GM15510 (cell line): ENCODE measurements around the gene TMEM203.
A peak's percentile ranks its signal among the peaks of the same experiment; 100 is the strongest.

ENCODE experiments used
- POLR2A ChIP-seq: IDR thresholded peaks from 3 replicates; pipeline ENCODE4 v1.6.1; 2011; ENCODE audit warnings: borderline replicate concordance; ENCODE audit not compliant: insufficient read length; ENCODE audit errors: extremely low read depth

Gene TMEM203

DNA sequence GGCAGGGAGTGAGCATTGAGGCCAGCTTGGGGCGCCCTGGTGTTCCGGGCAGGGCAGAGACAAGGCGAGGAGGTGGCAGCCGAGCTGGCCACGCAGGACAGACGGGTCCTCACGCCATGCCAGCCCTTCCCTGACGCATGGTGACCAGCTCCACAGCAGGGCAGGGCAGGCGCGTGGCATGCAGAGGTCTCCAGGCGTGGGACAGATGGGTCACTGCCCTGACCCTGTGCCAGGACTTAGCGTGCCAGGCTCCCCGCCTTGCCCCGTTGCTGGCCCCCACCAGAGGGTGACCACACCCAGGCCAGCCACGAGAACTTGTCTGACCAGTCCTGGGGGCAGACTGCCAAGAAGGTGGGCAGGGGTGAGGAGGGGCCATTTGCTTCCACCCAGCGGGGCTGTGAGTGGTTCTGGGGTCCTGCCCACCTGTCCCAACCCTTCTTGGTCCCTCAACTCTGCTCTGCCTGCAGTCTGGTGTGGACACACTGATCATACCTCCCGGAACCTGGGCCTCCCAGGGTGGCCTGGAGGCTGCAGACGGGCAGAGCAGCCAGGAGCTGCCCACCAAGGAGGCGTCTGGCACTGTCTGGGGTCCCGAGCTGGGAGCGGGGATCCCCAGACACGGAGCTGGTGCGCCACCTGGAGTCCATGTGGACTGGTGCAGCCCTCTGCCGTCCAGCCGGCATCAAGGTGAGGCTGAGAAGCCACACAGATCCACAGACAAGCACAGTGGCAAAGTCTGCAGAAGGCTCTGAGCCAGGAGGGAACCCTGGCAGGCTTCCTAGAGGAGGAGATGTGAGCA is 21.8 kb upstream of the TMEM203 start, which contains the start of gene RNF224:
TSS of gene RNF224 (plus strand) at position 449 of the 799 bp plus-strand sequence. CDS start 834 bp downstream, outside the sequence.
- TF ChIP-seq POLR2A = no peak

DNA sequence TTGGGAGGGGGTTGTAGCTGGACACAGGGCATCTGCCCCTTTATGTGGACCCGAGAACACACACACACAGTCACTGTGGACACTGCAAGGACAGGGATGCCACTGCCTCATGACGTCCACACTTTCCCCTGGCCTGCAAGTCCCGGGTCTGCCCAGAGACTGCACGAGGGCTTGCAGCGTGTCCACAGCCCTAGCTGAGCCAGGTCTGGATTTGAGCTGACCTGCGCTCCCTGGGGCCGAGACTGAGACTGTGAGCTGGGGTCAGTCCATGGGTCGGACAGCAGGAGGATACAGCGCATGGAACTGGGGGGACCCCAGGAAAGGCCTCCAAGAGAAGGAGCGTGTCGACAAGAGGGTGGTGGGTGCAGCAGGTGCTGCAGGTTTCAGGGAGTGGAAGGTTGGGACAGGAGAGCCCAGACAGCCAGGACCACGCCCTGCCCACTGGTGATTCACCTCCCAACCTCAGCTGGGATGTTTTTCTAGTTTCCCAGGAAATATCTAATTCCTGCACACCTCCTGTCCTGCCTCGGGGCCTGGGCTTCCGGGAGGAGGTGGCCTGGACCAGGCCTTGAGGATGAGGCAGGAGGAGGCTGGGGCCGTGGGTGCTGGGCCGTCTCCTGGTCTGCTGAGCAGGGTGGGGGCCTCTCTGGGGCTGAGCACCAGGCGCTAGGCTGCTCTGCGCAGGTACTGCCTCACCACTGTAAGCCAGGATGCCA is 21.0 kb upstream of the TMEM203 start:
- no peak for TF ChIP-seq POLR2A

DNA sequence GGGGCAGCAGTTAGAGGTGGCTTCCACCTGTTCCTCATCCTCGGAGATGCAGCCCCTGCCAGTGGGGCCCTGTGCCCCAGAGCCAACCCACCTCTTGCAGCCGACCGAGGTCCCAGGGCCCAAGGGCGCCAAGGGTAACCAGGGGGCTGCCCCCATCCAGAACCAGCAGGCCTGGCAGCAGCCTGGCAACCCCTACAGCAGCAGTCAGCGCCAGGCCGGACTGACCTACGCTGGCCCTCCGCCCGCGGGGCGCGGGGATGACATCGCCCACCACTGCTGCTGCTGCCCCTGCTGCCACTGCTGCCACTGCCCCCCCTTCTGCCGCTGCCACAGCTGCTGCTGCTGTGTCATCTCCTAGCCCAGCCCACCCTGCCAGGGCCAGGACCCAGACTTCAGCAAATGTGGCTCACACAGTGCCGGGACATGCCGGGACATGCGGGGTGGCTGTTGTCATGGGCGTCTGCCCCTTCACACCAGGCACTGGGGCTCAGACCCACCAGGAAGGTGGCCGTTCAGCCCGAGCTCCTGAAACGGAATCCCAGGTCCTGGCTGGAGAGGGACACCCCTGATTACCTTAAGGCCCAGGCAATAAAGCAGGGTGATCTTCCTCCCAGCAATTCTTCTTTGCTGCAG is 20.4 kb upstream of the TMEM203 start:
- no peak for TF ChIP-seq POLR2A

DNA sequence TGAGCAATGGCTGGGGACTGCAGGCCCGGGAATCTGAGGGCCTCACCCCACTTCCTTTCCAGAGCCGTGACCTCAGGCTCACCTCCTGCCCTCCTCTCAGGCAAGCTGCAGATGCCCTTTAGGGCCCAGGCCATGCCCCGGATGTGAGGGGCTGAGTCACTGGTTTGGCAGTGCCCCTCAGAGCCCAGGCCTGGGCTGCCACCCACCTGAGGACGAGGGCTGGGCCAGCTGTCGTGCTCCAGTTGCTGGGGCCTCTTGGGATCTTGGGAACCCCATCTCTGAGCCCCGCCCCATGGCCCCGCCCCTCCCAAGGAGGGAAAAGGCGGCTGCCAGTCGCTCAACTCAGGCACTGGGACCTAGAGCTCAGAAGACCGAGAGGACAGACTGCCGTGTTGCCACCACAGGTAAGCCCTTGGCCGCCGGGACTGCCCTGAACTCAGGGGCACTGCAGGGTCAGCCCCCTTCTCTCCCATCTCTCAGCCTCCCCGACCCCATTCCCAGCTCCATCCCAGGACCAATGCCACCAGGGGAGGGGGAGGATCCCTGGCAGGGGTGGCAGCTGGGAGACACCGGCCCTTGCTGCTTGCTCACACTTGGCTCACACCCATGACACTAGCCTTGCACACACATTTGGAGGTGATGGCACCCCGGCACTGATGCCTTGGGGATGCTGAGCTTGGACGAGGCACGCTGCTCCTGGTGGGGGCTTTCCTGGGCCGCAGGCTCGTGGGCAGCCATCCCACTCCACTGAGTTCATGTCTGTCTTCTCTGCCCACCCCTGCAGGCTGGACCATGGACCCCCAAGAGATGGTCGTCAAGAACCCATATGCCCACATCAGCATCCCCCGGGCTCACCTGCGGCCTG is 19.6 kb upstream of the TMEM203 start, which contains the start of gene CYSRT1:
TSS of gene CYSRT1 (plus strand) at position 345 of the 865 bp plus-strand sequence. CDS start at position 793, 448 bp downstream.
- no peak for TF ChIP-seq POLR2A

DNA sequence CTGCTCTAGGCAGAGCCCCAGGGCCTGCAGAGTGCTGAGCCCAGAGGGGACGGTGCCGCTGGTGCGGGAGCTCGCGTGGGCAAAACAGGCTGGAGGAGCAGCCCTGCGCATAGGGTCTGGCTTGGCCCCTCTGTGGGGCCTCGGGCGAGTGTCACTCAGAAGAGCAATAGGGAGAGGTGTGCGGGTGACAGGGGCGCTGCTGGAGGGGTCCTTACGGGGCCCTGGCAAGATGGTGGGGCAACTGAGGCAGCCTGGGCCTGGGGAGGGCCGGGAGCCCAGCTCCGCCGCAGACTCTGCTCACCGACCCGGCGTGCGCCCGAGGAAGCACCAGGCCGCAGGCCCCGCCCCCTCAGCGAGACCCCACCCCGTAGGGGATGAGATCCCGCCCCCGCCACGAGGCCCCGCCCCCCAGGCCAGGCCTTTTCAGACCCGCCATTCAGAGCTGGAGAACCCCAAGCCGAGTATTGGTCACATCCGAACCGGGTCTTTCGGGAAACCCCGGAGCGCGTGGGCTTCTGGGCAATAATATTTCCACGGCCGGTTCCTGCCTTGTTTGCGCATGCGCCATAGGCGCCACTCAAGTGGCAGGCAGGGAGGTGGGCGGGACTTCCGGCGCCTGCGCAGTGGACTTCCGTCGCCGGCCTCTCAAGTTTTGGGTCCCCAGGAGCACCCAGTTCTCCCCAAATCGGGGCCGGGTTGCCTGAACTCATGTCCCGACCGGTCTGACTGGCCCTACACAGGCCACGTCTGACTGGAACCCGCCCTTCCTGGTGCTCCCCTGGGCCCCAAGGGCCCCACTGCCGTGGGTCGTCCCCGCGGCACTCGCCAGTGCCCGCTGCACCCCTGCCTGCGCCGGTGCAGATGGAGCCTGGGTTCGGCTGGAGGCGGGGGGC is 17.9 kb upstream of the TMEM203 start:
- peak; percentile 74 for TF ChIP-seq POLR2A

DNA sequence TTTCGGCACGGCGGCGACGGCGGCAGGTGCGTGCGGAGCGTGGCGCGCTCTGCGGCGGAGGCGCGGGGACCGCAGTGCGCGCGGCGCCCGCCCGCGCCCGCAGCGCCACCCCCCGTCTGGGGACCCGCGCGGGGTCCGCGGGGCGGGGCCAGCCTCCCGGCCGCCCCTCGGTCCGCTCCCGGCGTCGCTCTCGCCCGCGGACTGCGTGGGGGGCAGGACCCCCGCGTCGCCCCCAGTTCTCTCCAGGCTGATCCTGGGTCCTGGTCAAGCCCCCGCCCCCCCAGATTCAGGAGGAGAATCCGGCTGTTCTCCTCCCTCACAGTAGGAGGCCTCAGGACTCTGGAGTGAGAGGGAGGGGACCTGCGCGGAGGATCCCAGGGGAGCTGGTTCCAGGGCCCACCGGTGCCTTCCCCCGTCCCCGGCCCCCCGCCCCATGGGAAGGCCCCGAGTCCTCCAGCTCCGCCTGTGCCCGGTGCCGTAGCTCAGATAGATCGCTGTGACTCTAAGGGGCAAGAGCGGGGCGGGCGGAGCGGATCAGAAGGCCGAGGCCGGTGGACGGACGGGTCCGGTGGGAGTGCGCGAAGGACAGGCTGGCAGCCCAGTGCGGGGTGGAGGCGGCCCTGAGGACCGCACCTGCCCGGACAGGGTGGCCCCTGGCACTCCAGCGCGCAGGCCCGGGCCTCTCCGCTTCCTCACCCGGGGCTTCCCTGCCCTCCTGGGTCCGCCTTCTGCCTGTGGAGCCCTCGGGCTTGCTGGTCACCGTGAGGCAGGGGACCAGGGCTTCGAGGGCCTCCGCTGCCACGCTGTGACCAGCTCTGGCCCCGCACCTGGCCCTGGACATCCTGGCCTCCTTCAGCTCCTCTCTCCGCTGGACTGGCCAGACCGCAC is 17.0 kb upstream of the TMEM203 start, which contains the start of gene RNF208:
TSS of gene RNF208 (minus strand) at position 51 of the 888 bp plus-strand sequence. CDS start 1,028 bp downstream, outside the sequence.
- TF ChIP-seq POLR2A = no peak

DNA sequence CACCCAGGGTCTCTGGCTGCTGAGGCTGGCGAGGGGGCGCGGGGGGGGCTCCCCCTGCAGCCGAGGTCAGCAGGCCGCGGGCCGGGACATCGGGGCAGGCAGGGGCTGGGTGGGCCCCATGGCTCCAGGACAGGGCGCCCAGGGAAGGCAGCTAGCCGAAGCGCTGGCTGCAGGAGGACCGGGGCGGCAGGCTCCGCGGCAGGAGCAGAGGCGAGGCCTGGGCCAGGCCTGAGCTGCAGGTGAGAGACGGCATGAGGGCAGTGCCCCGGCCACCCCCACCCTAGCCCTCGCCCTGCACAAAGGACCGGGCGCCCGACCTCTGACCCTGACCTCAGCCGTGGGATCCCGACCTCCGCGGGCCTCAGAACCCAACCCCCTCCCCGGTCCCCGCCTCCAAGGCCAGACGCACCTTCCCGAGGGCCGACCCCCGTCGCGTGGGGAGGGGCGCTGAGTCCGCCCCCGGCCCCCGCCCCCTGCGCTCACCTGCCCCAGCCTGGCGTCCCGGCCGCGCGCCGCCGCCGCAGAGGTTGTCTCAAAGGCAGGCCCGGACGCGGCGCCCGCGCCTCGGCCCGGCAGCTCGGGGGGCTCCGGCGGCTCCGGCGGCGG is 16.2 kb upstream of the TMEM203 start:
- no peak for TF ChIP-seq POLR2A

DNA sequence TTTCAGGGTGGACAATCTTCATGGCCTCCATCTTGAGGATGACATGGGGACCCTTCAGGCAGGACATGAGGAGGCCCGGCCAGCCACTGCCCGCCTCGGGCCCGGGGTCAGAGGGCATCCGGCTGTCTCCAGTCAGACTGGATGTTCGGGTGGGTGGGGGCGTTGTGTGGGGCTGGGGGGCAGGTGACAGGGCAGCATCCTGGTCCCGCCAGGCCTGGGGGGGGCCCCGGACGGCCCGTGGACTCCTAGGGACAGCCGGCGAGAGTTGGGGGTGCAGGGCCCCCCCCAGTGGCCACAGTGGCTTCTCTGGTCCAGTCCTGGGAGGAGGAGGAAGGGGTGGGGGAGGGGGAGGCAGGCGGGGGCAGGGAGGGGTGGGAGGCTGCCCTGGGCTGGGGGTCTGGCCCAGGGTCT is 15.7 kb upstream of the TMEM203 start:
- no peak for TF ChIP-seq POLR2A

DNA sequence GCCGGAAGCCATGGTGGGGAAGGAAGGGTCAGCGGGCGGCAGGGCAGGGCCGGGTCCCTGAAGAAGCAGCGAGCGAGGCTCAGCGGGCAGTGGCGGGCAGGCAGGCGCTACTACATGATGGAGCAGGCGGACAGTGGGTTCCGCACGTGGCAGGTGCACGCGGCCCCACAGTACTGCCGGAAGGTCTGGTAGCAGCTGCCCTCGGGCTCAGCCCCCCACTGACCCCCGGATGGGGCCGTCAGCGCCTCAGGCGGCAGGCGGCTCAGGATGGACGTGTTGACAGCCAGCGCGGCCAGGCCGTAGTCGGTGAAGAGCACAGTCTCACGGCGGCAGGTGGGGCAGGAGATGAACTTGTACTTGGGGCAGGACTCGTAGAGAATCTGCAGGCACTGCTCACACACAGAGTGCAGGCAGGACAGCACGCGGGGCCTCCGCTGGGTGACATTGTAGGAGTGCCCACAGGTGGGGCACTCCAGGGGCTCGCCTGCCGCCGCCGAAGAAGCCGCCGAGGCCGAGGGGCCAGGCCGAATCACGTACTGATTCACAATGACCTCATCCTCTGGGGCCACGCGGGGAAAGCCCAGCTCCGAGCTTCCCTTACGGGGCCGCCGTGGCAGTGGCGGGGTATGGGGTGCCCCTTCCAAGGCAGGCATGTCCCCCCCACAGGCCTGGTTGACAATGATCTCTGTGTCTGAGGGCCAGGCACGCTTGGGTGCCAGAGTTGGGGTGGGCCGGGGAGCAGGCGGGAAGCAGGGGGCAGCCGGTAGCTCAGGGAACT is 15.1 kb upstream of the TMEM203 start:
- no peak for TF ChIP-seq POLR2A

DNA sequence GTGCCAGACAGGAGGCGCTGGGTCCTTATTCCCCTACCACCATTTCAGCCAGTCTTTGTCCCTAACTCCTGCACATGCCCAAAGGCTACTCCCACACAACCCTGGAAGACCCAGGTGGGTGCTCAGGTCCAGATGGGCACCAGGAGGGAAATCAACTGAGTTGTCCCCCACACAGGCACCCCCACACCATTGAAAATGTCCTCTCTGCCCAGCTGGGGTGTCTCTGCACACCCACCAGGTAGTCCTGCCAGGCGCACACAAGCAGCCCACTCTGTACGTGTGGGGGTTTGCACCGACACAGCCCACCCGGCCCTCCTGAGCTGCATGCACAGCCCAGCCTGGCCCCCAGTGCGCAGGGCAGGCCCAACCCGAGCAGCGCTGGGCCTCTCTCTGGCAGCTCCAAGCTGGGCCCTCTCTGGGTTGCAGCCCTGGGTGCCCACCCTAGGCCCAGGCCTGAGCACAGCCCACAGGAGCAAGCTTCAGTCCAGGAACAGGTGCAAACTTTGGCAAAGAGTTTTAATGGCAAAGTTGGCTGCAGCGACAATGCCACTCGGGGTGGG is 14.4 kb upstream of the TMEM203 start:
- TF ChIP-seq POLR2A = no peak

DNA sequence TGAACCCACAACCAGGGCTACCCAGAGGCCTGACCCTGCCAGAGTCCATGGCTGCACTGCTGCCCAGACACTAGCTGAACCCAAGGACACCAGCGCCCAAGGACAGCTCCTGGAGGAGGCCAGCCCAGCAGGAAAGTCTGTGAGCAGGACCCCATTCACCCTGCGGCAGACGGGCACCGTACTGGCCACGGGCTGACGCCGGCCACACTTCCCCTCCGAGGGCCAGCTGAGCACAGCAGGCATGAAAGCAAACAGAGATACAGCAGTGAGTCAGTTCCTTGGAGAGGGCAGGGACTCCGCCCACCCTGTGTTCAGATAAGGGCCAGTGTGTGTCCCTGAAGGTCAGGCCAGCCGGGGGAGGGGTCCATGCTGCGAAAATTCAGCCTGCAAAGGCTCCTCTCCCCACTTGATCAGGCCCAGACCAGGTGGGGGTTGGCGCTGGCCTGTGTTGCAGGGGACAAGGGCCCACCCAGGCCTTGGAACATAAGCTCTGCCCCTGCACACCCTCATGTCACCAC is 13.4 kb upstream of the TMEM203 start:
- TF ChIP-seq POLR2A = no peak

DNA sequence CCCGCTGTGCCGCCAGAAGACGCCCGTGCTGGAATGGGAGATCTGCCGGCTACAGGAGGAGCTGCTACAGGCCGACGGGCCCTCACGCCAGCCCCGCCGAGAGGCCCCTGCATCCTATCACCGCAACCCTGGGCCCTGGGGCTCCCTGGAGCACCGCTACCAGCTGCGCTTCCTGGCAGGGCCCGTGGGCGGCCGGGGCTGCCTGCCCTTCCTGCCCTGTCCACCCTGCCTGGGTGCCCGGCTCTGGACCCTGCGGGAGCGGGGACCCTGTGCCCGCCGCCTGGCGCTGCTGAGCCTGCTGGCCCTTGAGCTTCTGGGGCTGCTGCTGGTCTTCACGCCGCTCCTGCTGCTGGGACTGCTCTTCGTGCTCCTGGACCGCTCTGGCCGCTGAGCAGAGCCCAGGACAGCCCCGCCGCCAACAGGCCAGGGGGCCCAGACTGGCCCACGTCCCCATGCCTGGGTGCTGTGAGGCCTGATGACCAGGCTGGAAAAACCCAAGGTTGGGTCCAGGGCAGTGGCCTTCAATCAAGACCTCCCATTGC is 12.8 kb upstream of the TMEM203 start:
- TF ChIP-seq POLR2A = no peak
